Measurements from ENCODE around the gene NOX4.
A peak's percentile ranks its signal among the peaks of the same experiment; 100 is the strongest.
"Not testable (repeated sequence)": the region's sequence is repeated elsewhere in the genome, so short reads cannot be mapped to it uniquely, and the experiment has no call there.

Gene NOX4

DNA sequence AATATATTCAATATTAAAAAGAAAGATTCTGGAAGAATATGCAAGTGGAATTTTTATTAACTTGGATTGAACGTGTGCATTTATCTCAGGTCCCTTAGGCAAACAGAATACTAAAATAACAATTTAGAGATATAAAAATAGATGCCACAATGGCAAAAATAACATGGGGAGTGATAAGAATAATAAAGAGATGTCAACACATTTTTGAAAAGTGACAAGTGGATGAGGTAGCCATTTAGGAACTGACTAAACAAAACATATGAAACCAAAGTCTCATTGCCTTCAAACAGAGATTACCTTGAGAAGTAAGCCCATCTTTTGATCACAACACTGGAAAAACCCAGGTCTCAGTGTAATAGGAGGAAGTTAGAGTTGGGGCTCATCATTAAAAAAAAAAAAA is 112.2 kb downstream of the NOX4 start:
- not testable (repeated sequence) for DNase-seq

DNA sequence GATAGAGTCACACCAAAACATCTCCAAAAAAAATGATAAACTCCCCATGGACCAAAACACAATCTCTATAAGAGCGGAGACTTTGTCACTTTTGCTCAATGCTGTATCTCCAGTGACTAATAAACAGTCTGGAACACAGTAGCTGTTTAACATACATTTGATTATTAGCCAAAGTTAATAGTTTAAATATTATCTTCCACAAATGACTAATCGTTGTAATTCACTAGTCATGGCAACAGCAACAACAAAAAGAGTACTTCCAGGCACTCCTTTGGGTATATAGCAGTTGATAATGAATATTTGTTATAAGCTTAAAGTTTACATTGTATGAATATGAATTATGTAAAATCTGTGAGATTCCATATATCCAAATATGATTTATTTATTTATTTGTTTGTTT is 121.8 kb downstream of the NOX4 start:
- not testable (repeated sequence) for DNase-seq

- not testable (repeated sequence) for DNase-seq
Measured at GRCh38 chr11:89364856-89365255, 126.3 kb downstream of the NOX4 start.

DNA sequence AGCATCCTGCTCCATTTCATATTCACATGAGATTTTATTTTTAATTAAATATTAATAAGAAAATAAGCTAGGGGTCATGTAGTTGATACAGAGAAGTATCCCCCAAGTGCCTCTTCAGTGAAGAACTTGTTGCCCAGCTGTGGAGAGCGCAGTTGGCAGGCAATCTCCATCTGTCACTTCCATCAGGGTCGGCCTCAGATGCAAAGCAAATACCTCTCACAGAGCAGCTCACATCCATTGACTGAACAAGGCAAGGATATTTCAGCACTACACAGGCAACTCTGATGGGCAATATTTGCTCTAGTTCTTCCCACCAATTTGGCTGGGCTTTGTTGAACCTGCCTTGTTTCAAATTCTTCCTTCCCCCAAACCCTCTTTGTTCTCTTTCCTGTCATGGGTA is 129.4 kb downstream of the NOX4 start:
- no peak for DNase-seq

- DNase-seq, result not testable (repeated sequence)
Measured at GRCh38 chr11:89359208-89359607, 132.0 kb downstream of the NOX4 start.

DNA sequence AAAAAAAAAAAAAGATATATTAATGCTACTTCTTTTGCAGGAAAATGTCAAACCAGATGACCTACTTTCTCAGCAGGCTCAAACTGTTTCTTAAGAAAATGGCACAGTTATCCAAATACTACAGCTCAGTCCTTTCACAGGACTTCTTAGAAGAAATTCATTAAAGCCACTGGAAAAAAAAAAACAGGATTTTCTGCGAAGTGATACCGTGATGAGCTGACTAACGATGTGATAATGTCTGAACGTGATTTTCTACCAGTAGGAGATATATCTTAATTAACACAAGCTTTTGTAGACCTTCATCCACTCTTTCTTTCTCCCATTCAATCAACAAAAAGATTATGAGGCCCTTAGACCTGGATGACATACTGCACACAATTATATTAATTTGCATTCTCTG is 132.4 kb downstream of the NOX4 start:
- DNase-seq, result no peak

DNA sequence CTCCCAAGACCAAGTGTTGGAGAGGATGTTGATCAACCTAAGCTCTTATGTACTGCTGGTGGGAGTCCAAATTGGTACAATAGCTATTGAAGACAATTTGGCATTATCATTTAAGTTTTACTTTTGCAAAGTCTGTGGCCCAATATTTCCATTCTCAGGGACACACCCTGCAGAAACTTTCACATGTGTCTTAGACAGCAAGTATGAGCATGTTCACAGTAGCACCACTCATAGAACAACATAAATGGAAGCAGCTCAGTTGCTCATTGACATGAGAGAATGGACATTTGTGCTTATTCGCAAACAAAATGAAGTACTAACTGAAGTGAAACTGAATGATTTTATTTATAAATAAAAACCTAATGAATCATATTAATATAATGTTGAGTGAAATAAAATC is 135.5 kb downstream of the NOX4 start:
- DNase-seq, result no peak

DNA sequence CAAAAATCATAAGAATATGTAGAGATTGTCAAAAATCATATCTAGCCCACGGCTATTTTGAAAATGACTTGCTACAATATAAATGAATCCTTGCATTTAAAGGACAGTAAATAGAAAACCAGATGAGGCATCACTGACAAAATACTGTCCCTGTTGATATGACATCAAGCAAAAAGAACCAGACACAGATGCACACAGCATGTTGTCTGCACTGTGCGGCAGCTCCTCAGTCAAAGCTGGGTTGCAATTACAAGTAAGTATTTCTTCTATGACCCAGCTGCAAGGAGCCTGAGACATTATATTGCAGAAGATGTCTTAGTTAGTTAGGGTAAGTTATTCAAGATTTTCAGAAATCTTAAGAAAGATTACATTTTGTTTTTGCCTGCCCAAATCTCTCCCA is 136.7 kb downstream of the NOX4 start:
- DNase-seq, result not testable (repeated sequence)

DNA sequence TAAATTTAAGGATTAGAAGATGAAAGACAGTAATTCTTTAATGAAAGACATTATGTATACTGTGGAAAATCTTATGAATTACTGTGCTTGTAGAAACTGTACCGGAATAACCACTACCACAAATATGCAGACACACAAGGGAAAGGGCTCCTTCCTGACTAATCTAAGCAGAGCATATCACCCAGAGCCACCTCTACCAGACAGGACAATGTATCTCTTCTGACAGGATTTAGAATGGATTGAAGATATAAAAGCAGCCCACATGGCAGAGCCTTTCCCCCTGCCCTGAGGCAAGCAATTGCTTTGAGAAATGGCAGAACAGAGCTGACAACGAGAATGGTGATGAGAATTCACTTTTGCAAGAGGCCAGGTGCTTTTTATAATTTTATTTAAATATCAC is 144.1 kb downstream of the NOX4 start:
- no peak for DNase-seq

DNA sequence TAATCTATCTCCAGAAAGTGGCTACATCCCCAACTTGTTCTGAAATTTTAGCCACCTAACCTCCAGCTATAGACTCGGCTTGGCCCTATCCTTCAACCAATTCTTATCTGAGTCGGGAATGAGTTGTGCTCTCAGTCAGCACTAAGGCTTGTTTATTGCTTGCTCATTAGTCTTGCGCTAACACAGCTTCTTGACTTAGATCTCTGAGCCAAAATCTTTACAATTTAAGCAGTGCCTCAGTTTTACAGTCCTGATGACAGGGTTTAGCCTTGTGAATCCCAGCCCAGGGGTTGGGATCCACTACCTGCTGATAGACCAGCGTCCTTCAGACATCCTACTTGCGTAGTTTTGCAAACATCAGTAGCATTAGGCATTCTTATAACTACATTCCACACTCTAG is 144.6 kb downstream of the NOX4 start:
- DNase-seq, result no peak

DNA sequence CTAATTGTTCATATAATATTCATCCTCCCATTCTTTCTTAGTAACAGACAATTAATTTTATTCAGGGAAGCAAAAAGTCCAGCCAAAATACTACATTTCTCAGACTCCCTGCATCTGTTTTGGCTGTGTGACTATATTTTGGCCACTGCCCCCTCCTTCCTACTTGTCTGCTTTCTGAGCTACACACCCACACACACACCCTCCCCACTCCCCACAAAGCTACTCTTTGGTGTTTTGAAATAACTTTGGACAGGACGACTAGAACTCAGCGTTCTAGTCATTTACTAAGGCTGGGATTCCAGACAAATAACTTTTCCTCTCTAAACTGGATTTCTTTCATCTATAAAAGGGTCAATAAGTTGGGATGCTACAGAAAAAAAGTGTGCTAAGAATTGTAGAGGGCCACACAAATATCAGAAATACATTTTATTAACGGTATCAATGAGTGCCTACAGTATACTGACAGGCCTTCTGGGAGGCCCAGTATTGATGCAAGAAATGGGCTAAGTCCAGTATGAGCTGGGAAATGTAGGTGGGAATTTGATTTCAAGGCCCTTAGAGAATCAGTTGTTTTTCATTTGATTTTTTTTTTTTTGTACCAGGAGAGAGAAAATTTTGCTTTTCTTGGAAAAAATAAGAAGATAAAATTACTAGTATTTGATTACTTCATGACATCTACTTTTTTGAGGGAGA is 148.1 kb downstream of the NOX4 start:
- DNase-seq, result not testable (repeated sequence)

- peak; percentile 52 for DNase-seq
Measured at GRCh38 chr11:89340450-89340849, 150.7 kb downstream of the NOX4 start.

GRCh38 chr11:89338073-89338472 is 153.1 kb downstream of the NOX4 start:
- DNase-seq, result not testable (repeated sequence)

DNA sequence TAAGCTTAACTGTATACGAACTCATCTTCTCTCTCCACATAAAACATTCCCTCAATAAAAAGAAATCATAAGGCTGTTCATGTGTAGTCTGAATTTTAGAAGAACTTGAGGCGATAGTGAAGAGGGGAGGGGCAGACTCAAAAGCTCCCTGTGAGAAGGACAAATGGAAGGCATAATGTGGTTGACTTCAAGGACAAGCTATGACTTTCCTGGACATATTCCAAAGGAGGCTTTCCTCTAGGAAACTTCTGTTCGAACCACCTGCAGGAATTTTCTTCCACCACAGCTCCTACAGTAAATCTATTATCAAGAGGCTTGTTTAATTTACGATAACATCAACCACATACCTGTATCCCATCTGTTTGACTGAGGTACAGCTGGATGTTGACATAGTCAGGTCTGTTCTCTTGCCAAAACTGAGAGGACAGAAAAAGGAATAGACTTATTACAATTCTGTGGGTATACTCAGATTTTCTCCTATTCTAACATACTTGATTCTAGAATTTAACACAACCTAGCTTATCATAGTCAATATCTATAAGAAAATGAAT is 154.0 kb downstream of the NOX4 start:
- DNase-seq, result not testable (repeated sequence)

GRCh38 chr11:89333704-89334103 is 157.5 kb downstream of the NOX4 start:
- DNase-seq, result peak; percentile 27

DNA sequence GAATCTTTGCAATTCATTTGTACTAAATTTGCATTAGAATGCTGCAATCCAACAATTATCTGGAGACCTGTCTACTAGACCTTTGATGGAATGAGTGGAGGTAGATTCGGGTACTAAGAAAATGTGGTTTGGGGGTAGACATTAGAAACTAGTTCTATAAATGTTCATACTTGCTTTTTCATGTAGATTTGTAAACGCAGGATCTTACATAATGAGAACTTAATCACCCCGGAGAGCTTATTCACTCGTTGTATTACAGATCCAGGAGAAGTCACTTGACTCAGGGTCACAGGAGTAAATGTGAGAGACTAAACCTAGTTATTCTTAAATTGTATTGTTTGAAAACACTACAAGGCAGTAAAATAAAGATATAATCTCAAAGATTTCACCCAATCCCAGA is 159.2 kb downstream of the NOX4 start:
- DNase-seq, result not testable (repeated sequence)

- DNase-seq, result no peak
Measured at GRCh38 chr11:89327885-89328284, 163.3 kb downstream of the NOX4 start.

DNA sequence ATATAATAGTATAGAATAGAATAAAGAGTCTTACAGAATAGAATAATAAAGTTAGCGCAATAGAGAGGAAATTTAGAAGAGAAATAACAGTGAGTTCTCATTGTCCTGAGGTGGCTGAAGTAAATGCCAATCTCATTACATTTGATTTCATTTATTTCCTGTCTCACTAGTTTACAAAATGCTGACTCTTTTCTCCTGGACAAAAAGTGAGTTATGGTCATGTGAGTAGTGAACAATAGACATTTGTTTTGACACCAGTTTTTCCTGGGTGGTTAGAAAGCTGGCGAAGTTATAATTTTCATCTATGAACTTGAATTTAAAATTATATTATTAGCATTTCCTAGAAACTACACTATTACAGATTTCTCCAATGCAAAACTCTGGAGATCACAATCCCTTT is 169.8 kb downstream of the NOX4 start:
- no peak for DNase-seq

DNA sequence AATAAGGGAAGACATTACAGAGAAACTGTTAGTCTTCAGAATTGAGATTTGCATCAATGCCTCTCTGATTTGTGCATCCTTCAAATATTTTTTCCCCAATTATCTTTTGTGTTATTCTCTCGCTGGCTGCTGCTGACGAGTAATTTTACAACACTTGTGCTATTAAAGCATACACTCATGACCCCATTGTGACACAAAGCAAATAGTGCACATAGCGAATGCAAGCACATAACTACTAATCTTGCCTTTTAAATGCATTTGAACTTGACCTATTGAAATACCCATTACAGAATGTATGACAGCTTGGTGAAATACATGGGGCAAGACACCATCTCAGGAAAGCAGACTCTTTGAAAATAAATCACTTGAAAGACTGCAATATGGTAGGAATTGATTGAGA is 180.6 kb downstream of the NOX4 start:
- not testable (repeated sequence) for DNase-seq

GRCh38 chr11:89309321-89309985 is 181.7 kb downstream of the NOX4 start:
- not testable (repeated sequence) for DNase-seq

- DNase-seq, result not testable (repeated sequence)
Measured at GRCh38 chr11:89308272-89308671, 182.9 kb downstream of the NOX4 start.

DNA sequence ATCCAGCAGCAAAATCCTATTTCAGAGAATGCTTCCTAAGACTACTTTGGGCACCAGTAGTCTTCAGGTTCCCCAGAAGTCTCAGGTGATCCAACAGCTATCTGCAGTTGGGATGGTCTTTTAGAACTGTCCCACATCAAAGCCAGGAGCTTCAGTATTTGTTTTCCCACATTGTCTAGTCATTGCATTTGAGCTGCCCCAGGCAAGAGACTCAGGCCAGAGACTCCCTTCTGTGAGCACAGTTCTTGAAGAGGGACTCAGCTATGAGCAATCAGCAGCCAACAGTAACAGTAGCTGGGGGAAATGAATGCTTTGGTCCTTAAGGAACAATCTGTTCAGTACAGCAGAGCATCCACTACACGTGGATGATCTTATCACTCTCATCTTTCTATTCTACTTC is 188.1 kb downstream of the NOX4 start:
- DNase-seq, result not testable (repeated sequence)

- DNase-seq, result not testable (repeated sequence)
Measured at GRCh38 chr11:89295023-89295422, 196.2 kb downstream of the NOX4 start.

GRCh38 chr11:89293965-89294679 is 197.1 kb downstream of the NOX4 start:
- peak; percentile 13 for DNase-seq
